ENCODE data around the gene TRIM28. TPM values are rescaled to one million over a fixed set of nuclear protein-coding genes. Genes with fewer than 3 reads are reported as not detected.
"Not testable (repeated sequence)": the region's sequence is repeated elsewhere in the genome, so short reads cannot be mapped to it uniquely, and the experiment has no call there.

Gene TRIM28
- total RNA-seq, 1 donor from 2014 or later: 274 TPM

- Histone ChIP-seq H3K36me3 (no peaks in the 10 kb centered on the region), H3K27ac (no peak overlapping the region), H3K4me3 (peak overlapping the region in 1 of 2 donors; percentile 75), H3K4me1 (peaks cover 28% of the 10 kb centered on the region), H3K9me3 (no peaks in the 10 kb centered on the region), H3K27me3 (no peaks in the 10 kb centered on the region)
- intact Hi-C loops (cut with DNase I): no loop called here
- no peak for DNase-seq (ENCODE audit: extremely low spot score in 2 of 2)
- TF ChIP-seq POLR2A (IDR thresholded peaks at IDR 0.05) (no peak), POLR2AphosphoS5 (IDR thresholded peaks at IDR 0.05; ENCODE audit: insufficient read depth in 1 of 2, low read depth in 1 of 2) (no peak)
- TF ChIP-seq, protein P1, sequence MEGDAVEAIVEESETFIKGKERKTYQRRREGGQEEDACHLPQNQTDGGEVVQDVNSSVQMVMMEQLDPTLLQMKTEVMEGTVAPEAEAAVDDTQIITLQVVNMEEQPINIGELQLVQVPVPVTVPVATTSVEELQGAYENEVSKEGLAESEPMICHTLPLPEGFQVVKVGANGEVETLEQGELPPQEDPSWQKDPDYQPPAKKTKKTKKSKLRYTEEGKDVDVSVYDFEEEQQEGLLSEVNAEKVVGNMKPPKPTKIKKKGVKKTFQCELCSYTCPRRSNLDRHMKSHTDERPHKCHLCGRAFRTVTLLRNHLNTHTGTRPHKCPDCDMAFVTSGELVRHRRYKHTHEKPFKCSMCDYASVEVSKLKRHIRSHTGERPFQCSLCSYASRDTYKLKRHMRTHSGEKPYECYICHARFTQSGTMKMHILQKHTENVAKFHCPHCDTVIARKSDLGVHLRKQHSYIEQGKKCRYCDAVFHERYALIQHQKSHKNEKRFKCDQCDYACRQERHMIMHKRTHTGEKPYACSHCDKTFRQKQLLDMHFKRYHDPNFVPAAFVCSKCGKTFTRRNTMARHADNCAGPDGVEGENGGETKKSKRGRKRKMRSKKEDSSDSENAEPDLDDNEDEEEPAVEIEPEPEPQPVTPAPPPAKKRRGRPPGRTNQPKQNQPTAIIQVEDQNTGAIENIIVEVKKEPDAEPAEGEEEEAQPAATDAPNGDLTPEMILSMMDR (IDR thresholded peaks at IDR 0.05): no peak
Measured at GRCh38 chr19:58500242-58500641, 43.6 kb upstream of the TRIM28 start.

DNA sequence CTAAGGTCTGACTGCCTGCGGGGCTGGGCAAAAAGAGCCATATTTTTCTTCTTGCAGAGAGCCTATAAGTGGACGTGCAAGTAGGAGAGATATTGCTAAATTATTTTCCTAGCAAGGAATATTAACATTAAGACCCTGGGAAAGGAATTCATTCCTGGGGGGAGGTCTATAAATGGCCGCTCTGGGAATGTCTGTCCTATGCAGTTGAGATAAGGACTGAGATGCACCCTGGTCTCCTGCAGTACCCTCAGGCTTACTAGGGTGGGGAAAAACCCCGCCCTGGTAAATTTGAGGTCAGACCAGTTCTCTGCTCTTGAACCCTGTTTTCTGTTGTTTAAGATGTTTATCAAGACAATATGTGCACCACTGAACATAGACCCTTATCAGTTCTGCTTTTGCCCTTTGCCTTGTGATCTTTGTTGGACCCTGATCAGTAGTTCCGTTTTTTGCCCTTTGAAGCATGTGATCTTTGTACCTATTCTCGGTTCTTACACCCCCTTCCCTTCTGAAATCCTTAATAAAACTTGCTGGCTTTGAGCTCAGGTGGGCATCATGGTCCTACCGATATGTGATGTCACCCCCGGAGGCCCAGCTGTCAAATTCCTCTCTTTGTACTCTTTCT is 36.2 kb upstream of the TRIM28 start:
- H3K27ac ChIP-seq; H3K9me3 ChIP-seq; DNase-seq (ENCODE audit: extremely low spot score in 2 of 2); H3K4me3 ChIP-seq; H3K36me3 ChIP-seq; intact Hi-C loops (cut with DNase I); H3K27me3 ChIP-seq; H3K4me1 ChIP-seq: not testable (repeated sequence)

DNA sequence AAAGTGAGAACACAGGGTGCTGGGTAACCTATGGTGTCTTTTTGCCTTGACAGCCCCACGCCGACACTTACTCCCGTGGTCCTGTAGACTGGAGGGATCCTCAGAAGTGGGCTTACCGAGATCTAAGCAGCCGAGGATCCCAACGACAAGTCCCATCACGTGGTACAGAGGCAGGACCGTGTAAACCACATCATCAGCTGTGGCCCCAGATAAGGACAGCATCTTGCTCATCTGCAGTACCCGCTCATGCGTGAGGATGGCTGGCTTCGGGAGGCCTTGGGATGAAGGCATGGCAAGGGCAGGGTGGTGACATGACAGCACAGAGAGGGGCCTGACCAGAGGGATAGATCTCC is 34.2 kb upstream of the TRIM28 start:
- Histone ChIP-seq H3K4me3 (no peak overlapping the region), H3K9me3 (no peaks in the 10 kb centered on the region), H3K27me3 (no peaks in the 10 kb centered on the region), H3K36me3 (no peaks in the 10 kb centered on the region), H3K27ac (no peak overlapping the region), H3K4me1 (peaks cover 13% of the 10 kb centered on the region)
- no peak for DNase-seq (ENCODE audit: extremely low spot score in 2 of 2)
- intact Hi-C loops (cut with DNase I): no loop called here
- TF ChIP-seq, protein P1 (IDR thresholded peaks at IDR 0.05): no peak
- TF ChIP-seq POLR2AphosphoS5 (IDR thresholded peaks at IDR 0.05; ENCODE audit: insufficient read depth in 1 of 2, low read depth in 1 of 2): no peak
- TF ChIP-seq POLR2A (IDR thresholded peaks at IDR 0.05): no peak

GRCh38 chr19:58510084-58510862 is 33.6 kb upstream of the TRIM28 start:
- Histone ChIP-seq H3K4me1 (peaks cover 19% of the 10 kb centered on the region), H3K36me3 (no peaks in the 10 kb centered on the region), H3K27me3 (no peaks in the 10 kb centered on the region), H3K4me3 (no peak overlapping the region), H3K27ac (no peak overlapping the region), H3K9me3 (no peaks in the 10 kb centered on the region)
- no peak for DNase-seq (ENCODE audit: extremely low spot score in 2 of 2)
- intact Hi-C loops (cut with DNase I): no loop called here
- TF ChIP-seq, protein P1 (IDR thresholded peaks at IDR 0.05): no peak
- TF ChIP-seq POLR2AphosphoS5 (IDR thresholded peaks at IDR 0.05; ENCODE audit: insufficient read depth in 1 of 2, low read depth in 1 of 2) (no peak), POLR2A (IDR thresholded peaks at IDR 0.05) (no peak)

- Histone ChIP-seq H3K4me3 (no peak within 1 kb of the TSS), H3K9me3 (no peaks in the 10 kb centered on the region), H3K36me3 (peaks cover 0 to 10% of the 10 kb centered on the region in 2 donors), H3K27me3 (no peaks in the 10 kb centered on the region), H3K4me1 (peaks cover 31% of the 10 kb centered on the region), H3K27ac (no peak within 1 kb of the TSS)
- no peak for DNase-seq (ENCODE audit: extremely low spot score in 2 of 2)
- TF ChIP-seq POLR2A (IDR thresholded peaks at IDR 0.05) (no peak), POLR2AphosphoS5 (IDR thresholded peaks at IDR 0.05; ENCODE audit: insufficient read depth in 1 of 2, low read depth in 1 of 2) (no peak)
- TF ChIP-seq, protein P1 (IDR thresholded peaks at IDR 0.05): no peak
- intact Hi-C loops (cut with DNase I): no loop called here
Measured at GRCh38 chr19:58511353-58512208, 32.3 kb upstream of the TRIM28 start, which contains the start of gene SLC27A5. Gene SLC27A5 (minus strand): TSS chr19:58511992. CDS start chr19:58511955, 37 bp downstream.
